Measurements from ENCODE around the gene DYNC2H1.

DYNC2H1 gene

DNA sequence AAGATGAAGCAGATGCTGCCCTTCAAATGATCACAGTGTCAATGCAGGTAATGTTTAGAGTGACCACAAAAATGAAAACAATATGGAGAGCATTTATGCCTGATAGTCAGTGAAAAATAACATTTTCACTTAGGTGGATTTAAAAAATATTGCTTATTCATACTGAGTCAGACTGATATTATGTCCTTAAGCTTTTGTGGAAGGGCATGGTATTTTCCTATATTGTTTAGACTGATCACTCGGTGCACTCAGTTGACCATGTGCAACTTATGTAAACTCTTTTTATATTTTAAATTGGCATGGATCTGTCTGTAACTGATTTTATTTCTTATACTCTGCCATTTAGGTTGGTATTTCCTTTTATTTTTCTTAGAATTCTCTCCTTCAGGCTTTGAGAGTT, 106.6 kb downstream of the DYNC2H1 start:
- no peak overlapping the region for H3K4me3 ChIP-seq (replicated peaks; ENCODE audit: low read depth, low read length)
- no peak for DNase-seq (ENCODE audit: extremely low read depth, low read depth)
- TF ChIP-seq CTCF (IDR thresholded peaks at IDR 0.05; ENCODE audit: low read depth, low read length, missing control alignments): no peak

GRCh38 chr11:103220133-103220532, 110.9 kb downstream of the DYNC2H1 start:
- TF ChIP-seq CTCF (IDR thresholded peaks at IDR 0.05; ENCODE audit: low read depth, low read length, missing control alignments): no peak
- H3K4me3 ChIP-seq (replicated peaks; ENCODE audit: low read depth, low read length): no peak overlapping the region
- DNase-seq (ENCODE audit: extremely low read depth, low read depth): no peak

GRCh38 chr11:103222806-103223205, 113.6 kb downstream of the DYNC2H1 start:
- DNase-seq (ENCODE audit: extremely low read depth, low read depth): no peak
- no peak overlapping the region for H3K4me3 ChIP-seq (replicated peaks; ENCODE audit: low read depth, low read length)
- no peak for TF ChIP-seq CTCF (IDR thresholded peaks at IDR 0.05; ENCODE audit: low read depth, low read length, missing control alignments)

GRCh38 chr11:103228807-103229206, 119.6 kb downstream of the DYNC2H1 start:
- no peak for DNase-seq (ENCODE audit: extremely low read depth, low read depth)
- H3K4me3 ChIP-seq (replicated peaks; ENCODE audit: low read depth, low read length): no peak overlapping the region
- TF ChIP-seq CTCF (IDR thresholded peaks at IDR 0.05; ENCODE audit: low read depth, low read length, missing control alignments): no peak

GRCh38 chr11:103234974-103235373, 125.7 kb downstream of the DYNC2H1 start:
- H3K4me3 ChIP-seq (replicated peaks; ENCODE audit: low read depth, low read length): no peak overlapping the region
- peak; percentile 48 for DNase-seq (ENCODE audit: extremely low read depth, low read depth)
- TF ChIP-seq CTCF (IDR thresholded peaks at IDR 0.05; ENCODE audit: low read depth, low read length, missing control alignments): no peak

DNA sequence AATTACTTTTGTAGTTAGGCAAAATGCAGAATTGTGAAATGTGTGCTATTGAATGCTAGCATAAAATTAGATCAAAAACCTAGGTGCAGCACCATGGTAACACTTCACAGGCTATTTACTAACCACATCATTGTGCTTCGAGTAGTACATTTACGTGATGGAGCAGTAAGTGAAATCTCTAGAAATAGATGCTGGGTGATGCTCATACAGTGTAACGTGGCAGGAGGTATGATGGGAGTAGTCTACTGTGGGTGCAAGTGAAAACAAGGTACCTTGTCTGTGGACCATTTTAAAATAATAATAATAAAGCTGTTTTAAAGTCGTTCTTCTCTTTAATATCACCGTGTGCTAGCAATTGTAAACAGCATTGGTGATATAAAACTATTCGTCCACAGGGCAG, 132.3 kb downstream of the DYNC2H1 start:
- no peak for TF ChIP-seq CTCF (IDR thresholded peaks at IDR 0.05; ENCODE audit: low read depth, low read length, missing control alignments)
- H3K4me3 ChIP-seq (replicated peaks; ENCODE audit: low read depth, low read length): no peak overlapping the region
- no peak for DNase-seq (ENCODE audit: extremely low read depth, low read depth)

DNA sequence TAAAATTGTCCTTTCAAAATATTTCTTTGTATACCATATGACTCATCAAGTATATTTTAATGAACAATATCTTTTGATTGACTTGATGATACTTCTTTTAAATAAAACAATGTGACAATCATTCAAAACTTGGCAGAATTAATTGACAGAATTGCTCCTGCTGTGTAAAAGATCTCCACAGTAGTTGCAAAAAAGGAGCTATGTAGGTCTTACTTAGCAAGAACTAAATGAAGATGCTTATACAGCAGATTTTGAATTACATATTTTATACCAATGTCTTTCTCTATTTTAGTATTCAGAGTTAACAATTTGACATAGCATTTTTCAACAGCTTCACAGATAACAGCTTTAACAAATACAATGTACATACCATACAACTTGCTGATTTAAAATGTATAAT, 144.9 kb downstream of the DYNC2H1 start:
- no peak for TF ChIP-seq CTCF (IDR thresholded peaks at IDR 0.05; ENCODE audit: low read depth, low read length, missing control alignments)
- no peak overlapping the region for H3K4me3 ChIP-seq (replicated peaks; ENCODE audit: low read depth, low read length)
- no peak for DNase-seq (ENCODE audit: extremely low read depth, low read depth)
